Liver (tissue), 9 donors: ENCODE results near the gene STAM. TPM values are rescaled to one million over a fixed set of nuclear protein-coding genes. Genes with fewer than 3 reads are reported as not detected.

Source experiments
- DNase-seq: peaks from one replicate; pipeline ENCODE4 v3.0.0-alpha.2; 2017; ENCODE audit warnings: low spot score
- H3K27ac ChIP-seq, 2 donors: one replicate each; pipeline ENCODE4 v1.7.0; 2013; ENCODE audit warnings: inconsistent platforms in 2 of 2, low read length in 2 of 2, control low read depth in 1 of 2, low read depth in 1 of 2, mild to moderate bottlenecking in 1 of 2
- H3K27me3 ChIP-seq, 4 donors: one replicate each; pipeline versions ENCODE4 v1.6.1 to v1.7.0; 2013; ENCODE audit warnings: low read length in 3 of 4, inconsistent platforms in 1 of 4, mild to moderate bottlenecking in 1 of 4, moderate library complexity in 1 of 4; ENCODE audit not compliant: control insufficient read depth in 4 of 4, insufficient read depth in 4 of 4
- H3K36me3 ChIP-seq, 4 donors: one replicate each; pipeline versions ENCODE4 v1.6.1 to v1.7.0; 2013; ENCODE audit warnings: low read length in 3 of 4, mild to moderate bottlenecking in 3 of 4, low read depth in 1 of 4, moderate library complexity in 1 of 4; ENCODE audit not compliant: control insufficient read depth in 4 of 4, insufficient read depth in 3 of 4
- H3K4me1 ChIP-seq, 4 donors: one replicate each; pipeline versions ENCODE4 v1.6.1 to v1.7.0; 2013; ENCODE audit warnings: low read length in 3 of 4, mild to moderate bottlenecking in 3 of 4, moderate library complexity in 1 of 4; ENCODE audit not compliant: control insufficient read depth in 4 of 4, insufficient read depth in 4 of 4
- H3K4me3 ChIP-seq, 3 donors: one replicate each; pipeline versions ENCODE4 v1.6.1 to v1.7.0; 2013; ENCODE audit warnings: low read length in 3 of 3, control low read depth in 1 of 3, low read depth in 1 of 3, mild to moderate bottlenecking in 1 of 3
- H3K9ac ChIP-seq, 2 donors: one replicate each; pipeline ENCODE4 v1.7.0; 2013; ENCODE audit warnings: low read length in 2 of 2, mild to moderate bottlenecking in 2 of 2, moderate library complexity in 2 of 2, control low read depth in 1 of 2, low read depth in 1 of 2
- H3K9me3 ChIP-seq, 4 donors: one replicate each; pipeline versions ENCODE4 v1.6.1 to v1.7.0; 2013; ENCODE audit warnings: low read length in 3 of 4; ENCODE audit not compliant: control insufficient read depth in 4 of 4
- EGR1 ChIP-seq, 2 donors: IDR thresholded peaks; 2 replicates each; pipeline ENCODE4 v1.6.1; 2016 to 2018; ENCODE audit warnings: antibody characterized with exemption in 2 of 2, low read depth in 2 of 2
- FOXA1 ChIP-seq: IDR thresholded peaks from 2 replicates; pipeline ENCODE4 v1.6.1; 2016; ENCODE audit warnings: antibody characterized with exemption
- FOXA2 ChIP-seq: IDR thresholded peaks from 2 replicates; pipeline ENCODE4 v1.6.1; 2016; ENCODE audit warnings: antibody characterized with exemption
- GABPA ChIP-seq, 2 donors: IDR thresholded peaks in 1 of 2; conservative IDR thresholded peaks in 1 of 2; 2 replicates each; pipeline ENCODE4 v1.6.1; 2016; ENCODE audit warnings: antibody characterized with exemption in 2 of 2, mild to moderate bottlenecking in 1 of 2, moderate library complexity in 1 of 2
- HNF4A ChIP-seq, 2 donors: conservative IDR thresholded peaks; 2 replicates each; pipeline ENCODE4 v1.6.1; 2016; ENCODE audit warnings: antibody characterized with exemption in 2 of 2, mild to moderate bottlenecking in 2 of 2
- HNF4G ChIP-seq: IDR thresholded peaks from 2 replicates; pipeline ENCODE4 v1.6.1; 2016; ENCODE audit warnings: antibody characterized with exemption
- JUND ChIP-seq, 2 donors: IDR thresholded peaks; 2 replicates each; pipeline ENCODE4 v1.6.1; 2016; ENCODE audit warnings: antibody characterized with exemption in 2 of 2
- NR2F2 ChIP-seq: IDR thresholded peaks from 2 replicates; pipeline ENCODE4 v1.6.1; 2016; ENCODE audit warnings: antibody characterized with exemption
- RAD21 ChIP-seq, 2 donors: IDR thresholded peaks; 2 replicates each; pipeline ENCODE4 v1.6.1; 2016; ENCODE audit warnings: antibody characterized with exemption in 2 of 2, mild to moderate bottlenecking in 2 of 2
- RXRA ChIP-seq, 2 donors: IDR thresholded peaks; 2 replicates each; pipeline ENCODE4 v1.6.1; 2017 to 2018; ENCODE audit warnings: antibody characterized with exemption in 2 of 2, mild to moderate bottlenecking in 1 of 2
- SP1 ChIP-seq: IDR thresholded peaks from 2 replicates; pipeline ENCODE4 v1.6.1; 2018; ENCODE audit warnings: antibody characterized with exemption, mild to moderate bottlenecking
- TAF1 ChIP-seq: conservative IDR thresholded peaks from 2 replicates; pipeline ENCODE4 v1.6.1; 2016; ENCODE audit warnings: antibody characterized with exemption, mild to moderate bottlenecking
- YY1 ChIP-seq: IDR thresholded peaks from 2 replicates; pipeline ENCODE4 v1.6.1; 2016; ENCODE audit warnings: antibody characterized with exemption, mild to moderate bottlenecking
- WGBS: extraction: QIAGEN DNeasy Blood & Tissue Kit; methylation state at CpG from one replicate; pipeline ENCODE4 v1.1.7; 2013; 5-methylcytosine and 5-hydroxymethylcytosine counted together
- polyA plus RNA-seq, 2 donors: library from polyadenylated mRNA; stranded (reverse) in 1 of 2; unstranded in 1 of 2; fragments of 200-250 nt in 1 of 2; fragments of >200 nt in 1 of 2; fragmentation: Nextera tagmentation in 1 of 2; extraction: Ambion mirVana in 1 of 2; gene quantifications; one replicate each; pipeline versions ENCODE4 v1.2.1 to v1.2.3, GENCODE V29; 2013 to 2015
- total RNA-seq, 2 donors: library from RNA; depleted of rRNA; stranded (reverse); fragments of >200 nt; gene quantifications; one replicate each; pipeline ENCODE4 v1.2.3, GENCODE V29; 2014
- TF ChIP-seq, protein P1 (sequence below): IDR thresholded peaks from 2 replicates; pipeline ENCODE4 v1.6.1; 2016; ENCODE audit warnings: antibody characterized with exemption
- TF ChIP-seq, protein P2 (sequence below): IDR thresholded peaks from 2 replicates; pipeline ENCODE4 v1.6.1; 2016; ENCODE audit warnings: antibody characterized with exemption
- TF ChIP-seq, protein P3 (sequence below): IDR thresholded peaks from 2 replicates; pipeline ENCODE4 v1.6.1; 2016; ENCODE audit warnings: antibody characterized with exemption, mild to moderate bottlenecking
- TF ChIP-seq, protein P4 (sequence below): IDR thresholded peaks from 2 replicates; pipeline ENCODE4 v1.6.1; 2016; ENCODE audit warnings: antibody characterized with exemption
- TF ChIP-seq, protein P5 (sequence below): fragments of 150-350 bp; IDR thresholded peaks from 2 replicates; pipeline ENCODE4 v1.5.1; 2017; ENCODE audit warnings: improper control_type of control experiment, low read depth, low read length; ENCODE audit not compliant: missing input control
- donor health status: healthy.
- donor health status: healthy.
- donor health status: healthy.
- donor health status: healthy.
- donor health status: healthy.

STAM gene
- total and polyA plus RNA-seq, 4 donors = 4.9 to 32.4 (median 6.7) TPM

DNA sequence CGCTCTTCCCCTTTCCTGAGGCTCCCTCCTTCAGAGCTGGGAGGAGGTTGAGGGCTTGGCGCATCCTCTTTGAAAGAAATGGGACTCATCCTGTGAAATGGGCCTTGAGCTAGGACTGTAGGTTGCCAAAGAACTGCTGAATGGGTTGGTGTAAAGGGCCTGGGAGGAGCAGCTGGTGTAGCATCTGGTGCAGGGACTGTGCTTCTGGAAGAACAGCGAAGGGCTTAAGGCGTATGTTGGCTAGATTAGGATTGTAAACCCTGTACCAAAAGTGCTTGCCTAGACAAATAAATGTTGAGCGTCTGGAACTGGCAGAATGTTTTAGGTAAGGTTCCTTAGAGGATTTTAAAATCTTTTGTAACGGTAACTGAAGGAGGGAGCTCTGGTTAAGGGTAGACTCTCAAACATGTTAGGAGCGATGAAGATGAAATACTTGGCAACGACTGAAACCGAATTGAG is 563 bp downstream of the STAM start (continued):
- TF ChIP-seq, protein P1, sequence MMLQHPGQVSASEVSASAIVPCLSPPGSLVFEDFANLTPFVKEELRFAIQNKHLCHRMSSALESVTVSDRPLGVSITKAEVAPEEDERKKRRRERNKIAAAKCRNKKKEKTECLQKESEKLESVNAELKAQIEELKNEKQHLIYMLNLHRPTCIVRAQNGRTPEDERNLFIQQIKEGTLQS = no peak
- TF ChIP-seq EGR1 (IDR thresholded peaks at IDR 0.05; ENCODE audit: low read depth in 2 of 2) = no peak
- no peak for TF ChIP-seq GABPA (IDR thresholded peaks at IDR 0.05 in 1 of 2, conservative IDR thresholded peaks at IDR 0.05 in 1 of 2)
- no peak for TF ChIP-seq YY1
- TF ChIP-seq RAD21 (IDR thresholded peaks at IDR 0.05) = no peak
- no peak for TF ChIP-seq FOXA1
- no peak for TF ChIP-seq JUND (IDR thresholded peaks at IDR 0.05)
- no peak for TF ChIP-seq TAF1

DNA sequence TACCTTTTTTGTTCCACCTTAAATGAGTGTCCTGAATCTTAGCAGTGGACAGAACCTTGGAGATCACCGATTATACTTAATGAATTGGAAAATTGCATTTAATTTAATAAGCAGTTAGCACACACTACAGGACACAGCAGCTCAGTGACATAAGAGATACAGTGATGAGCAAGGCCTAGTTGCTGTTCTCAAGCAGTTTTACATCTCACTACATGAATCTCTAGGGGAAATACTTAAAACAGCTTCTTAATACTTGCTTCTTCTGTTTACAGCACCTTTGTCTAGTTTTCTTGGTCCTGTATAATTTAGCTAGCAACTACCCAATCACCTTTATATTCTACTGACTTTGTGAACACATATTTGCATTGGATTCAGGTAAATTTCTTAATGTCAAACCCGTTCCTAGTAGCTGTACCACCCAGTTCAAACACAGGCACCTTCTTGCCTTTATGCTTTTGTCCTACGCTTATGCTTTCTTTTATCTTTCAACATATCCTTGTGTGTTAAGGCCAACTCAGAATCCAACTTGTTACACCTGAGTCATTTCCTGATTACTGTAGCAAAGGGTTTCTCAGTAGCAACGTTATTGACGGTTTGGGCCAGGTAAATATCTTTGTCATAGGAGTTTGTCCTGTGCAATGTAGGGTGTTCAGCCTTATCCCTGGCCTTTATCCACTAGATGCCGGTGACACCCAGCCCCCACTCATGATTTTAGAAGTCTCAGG is 1.8 kb downstream of the STAM start:
- Histone ChIP-seq H3K4me3 (no peak overlapping the region), H3K36me3 (no peaks in the 10 kb centered on the region), H3K4me1 (peaks cover 10 to 30% (median 26%) of the 10 kb centered on the region in 4 donors), H3K9me3 (no peaks in the 10 kb centered on the region), H3K9ac (no peak overlapping the region), H3K27ac (no peak overlapping the region), H3K27me3 (no peaks in the 10 kb centered on the region)
- TF ChIP-seq RAD21 (IDR thresholded peaks at IDR 0.05) (no peak), YY1 (no peak), SP1 (no peak), JUND (IDR thresholded peaks at IDR 0.05) (no peak), GABPA (IDR thresholded peaks at IDR 0.05 in 1 of 2, conservative IDR thresholded peaks at IDR 0.05 in 1 of 2) (no peak), NR2F2 (no peak), HNF4A (conservative IDR thresholded peaks at IDR 0.05) (no peak), FOXA1 (no peak), EGR1 (IDR thresholded peaks at IDR 0.05; ENCODE audit: low read depth in 2 of 2) (no peak), FOXA2 (no peak), RXRA (IDR thresholded peaks at IDR 0.05) (no peak), TAF1 (no peak), HNF4G (no peak)
- TF ChIP-seq, protein P2, sequence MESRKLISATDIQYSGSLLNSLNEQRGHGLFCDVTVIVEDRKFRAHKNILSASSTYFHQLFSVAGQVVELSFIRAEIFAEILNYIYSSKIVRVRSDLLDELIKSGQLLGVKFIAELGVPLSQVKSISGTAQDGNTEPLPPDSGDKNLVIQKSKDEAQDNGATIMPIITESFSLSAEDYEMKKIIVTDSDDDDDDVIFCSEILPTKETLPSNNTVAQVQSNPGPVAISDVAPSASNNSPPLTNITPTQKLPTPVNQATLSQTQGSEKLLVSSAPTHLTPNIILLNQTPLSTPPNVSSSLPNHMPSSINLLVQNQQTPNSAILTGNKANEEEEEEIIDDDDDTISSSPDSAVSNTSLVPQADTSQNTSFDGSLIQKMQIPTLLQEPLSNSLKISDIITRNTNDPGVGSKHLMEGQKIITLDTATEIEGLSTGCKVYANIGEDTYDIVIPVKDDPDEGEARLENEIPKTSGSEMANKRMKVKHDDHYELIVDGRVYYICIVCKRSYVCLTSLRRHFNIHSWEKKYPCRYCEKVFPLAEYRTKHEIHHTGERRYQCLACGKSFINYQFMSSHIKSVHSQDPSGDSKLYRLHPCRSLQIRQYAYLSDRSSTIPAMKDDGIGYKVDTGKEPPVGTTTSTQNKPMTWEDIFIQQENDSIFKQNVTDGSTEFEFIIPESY = no peak
- TF ChIP-seq, protein P1 = no peak
- TF ChIP-seq, protein P3, sequence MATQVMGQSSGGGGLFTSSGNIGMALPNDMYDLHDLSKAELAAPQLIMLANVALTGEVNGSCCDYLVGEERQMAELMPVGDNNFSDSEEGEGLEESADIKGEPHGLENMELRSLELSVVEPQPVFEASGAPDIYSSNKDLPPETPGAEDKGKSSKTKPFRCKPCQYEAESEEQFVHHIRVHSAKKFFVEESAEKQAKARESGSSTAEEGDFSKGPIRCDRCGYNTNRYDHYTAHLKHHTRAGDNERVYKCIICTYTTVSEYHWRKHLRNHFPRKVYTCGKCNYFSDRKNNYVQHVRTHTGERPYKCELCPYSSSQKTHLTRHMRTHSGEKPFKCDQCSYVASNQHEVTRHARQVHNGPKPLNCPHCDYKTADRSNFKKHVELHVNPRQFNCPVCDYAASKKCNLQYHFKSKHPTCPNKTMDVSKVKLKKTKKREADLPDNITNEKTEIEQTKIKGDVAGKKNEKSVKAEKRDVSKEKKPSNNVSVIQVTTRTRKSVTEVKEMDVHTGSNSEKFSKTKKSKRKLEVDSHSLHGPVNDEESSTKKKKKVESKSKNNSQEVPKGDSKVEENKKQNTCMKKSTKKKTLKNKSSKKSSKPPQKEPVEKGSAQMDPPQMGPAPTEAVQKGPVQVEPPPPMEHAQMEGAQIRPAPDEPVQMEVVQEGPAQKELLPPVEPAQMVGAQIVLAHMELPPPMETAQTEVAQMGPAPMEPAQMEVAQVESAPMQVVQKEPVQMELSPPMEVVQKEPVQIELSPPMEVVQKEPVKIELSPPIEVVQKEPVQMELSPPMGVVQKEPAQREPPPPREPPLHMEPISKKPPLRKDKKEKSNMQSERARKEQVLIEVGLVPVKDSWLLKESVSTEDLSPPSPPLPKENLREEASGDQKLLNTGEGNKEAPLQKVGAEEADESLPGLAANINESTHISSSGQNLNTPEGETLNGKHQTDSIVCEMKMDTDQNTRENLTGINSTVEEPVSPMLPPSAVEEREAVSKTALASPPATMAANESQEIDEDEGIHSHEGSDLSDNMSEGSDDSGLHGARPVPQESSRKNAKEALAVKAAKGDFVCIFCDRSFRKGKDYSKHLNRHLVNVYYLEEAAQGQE = no peak
- TF ChIP-seq, protein P4, sequence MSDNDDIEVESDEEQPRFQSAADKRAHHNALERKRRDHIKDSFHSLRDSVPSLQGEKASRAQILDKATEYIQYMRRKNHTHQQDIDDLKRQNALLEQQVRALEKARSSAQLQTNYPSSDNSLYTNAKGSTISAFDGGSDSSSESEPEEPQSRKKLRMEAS = no peak
- TF ChIP-seq, protein P5, sequence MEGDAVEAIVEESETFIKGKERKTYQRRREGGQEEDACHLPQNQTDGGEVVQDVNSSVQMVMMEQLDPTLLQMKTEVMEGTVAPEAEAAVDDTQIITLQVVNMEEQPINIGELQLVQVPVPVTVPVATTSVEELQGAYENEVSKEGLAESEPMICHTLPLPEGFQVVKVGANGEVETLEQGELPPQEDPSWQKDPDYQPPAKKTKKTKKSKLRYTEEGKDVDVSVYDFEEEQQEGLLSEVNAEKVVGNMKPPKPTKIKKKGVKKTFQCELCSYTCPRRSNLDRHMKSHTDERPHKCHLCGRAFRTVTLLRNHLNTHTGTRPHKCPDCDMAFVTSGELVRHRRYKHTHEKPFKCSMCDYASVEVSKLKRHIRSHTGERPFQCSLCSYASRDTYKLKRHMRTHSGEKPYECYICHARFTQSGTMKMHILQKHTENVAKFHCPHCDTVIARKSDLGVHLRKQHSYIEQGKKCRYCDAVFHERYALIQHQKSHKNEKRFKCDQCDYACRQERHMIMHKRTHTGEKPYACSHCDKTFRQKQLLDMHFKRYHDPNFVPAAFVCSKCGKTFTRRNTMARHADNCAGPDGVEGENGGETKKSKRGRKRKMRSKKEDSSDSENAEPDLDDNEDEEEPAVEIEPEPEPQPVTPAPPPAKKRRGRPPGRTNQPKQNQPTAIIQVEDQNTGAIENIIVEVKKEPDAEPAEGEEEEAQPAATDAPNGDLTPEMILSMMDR = no peak
- DNase-seq = no peak
- 58% methylated on average over 6 of the region's 6 CpGs for WGBS
